ENCODE results near the gene WDFY4. TPM values are rescaled to one million over a fixed set of nuclear protein-coding genes. Genes with fewer than 3 reads are reported as not detected.

WDFY4 gene
- total and polyA plus RNA-seq, 4 experiments from 2014 or later: 0.29 to 1.00 (median 0.81) TPM; not detected in 1

DNA sequence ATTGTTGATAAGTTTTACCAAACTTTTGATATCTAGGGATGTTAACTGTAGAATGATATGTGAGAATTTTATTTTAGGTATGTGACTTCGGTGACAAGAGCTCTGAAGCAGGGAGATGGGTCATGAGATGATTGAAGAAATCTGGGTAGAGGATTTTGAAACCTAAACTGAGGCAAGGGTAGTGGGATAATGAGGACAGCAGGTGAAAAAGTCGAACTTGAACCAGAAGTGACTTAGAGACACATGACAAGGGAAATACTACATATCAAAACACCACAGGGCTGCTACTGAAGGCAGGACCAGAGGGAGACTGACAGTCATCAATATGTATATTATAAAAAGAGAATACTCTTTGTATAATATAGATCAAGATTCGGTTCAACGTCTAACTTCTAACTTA lies 113.2 kb downstream of the WDFY4 start:
- H3K4me1 Mint-ChIP-seq: peaks cover 9 to 25% (median 14%) of the 10 kb centered on the region in 4 donors
- Histone ChIP-seq H3K4me1 (ENCODE audit: insufficient read depth, low read length) (peaks cover 11% of the 10 kb centered on the region), H3K4me3 (ENCODE audit: low read length in 2 of 2) (no peak overlapping the region), H3K36me3 (ENCODE audit: insufficient read depth, low read length) (no peaks in the 10 kb centered on the region), H3K9me3 (ENCODE audit: control insufficient read depth in 1 of 2, low read length in 2 of 2) (no peaks in the 10 kb centered on the region), H3K27ac (ENCODE audit: low read depth, low read length) (no peak overlapping the region), H3K27me3 (ENCODE audit: insufficient read depth, low read length) (no peaks in the 10 kb centered on the region)
- DNase-seq: no peak
- no peaks in the 10 kb centered on the region for H3K36me3 Mint-ChIP-seq
- ChIA-PET POLR2A (ENCODE audit: partially characterized antibody) (no interaction called here), CTCF (ENCODE audit: partially characterized antibody) (no interaction called here)
- peaks cover 0 to 7% (median 4%) of the 10 kb centered on the region in 8 donors for H3K9me3 Mint-ChIP-seq
- peak overlapping the region in 1 of 7 donors; percentile 1 for H3K27ac Mint-ChIP-seq
- intact Hi-C loops (cut with micrococcal nuclease): no loop called here
- H3K4me3 Mint-ChIP-seq: no peak overlapping the region
- H3K27me3 Mint-ChIP-seq: no peaks in the 10 kb centered on the region

DNA sequence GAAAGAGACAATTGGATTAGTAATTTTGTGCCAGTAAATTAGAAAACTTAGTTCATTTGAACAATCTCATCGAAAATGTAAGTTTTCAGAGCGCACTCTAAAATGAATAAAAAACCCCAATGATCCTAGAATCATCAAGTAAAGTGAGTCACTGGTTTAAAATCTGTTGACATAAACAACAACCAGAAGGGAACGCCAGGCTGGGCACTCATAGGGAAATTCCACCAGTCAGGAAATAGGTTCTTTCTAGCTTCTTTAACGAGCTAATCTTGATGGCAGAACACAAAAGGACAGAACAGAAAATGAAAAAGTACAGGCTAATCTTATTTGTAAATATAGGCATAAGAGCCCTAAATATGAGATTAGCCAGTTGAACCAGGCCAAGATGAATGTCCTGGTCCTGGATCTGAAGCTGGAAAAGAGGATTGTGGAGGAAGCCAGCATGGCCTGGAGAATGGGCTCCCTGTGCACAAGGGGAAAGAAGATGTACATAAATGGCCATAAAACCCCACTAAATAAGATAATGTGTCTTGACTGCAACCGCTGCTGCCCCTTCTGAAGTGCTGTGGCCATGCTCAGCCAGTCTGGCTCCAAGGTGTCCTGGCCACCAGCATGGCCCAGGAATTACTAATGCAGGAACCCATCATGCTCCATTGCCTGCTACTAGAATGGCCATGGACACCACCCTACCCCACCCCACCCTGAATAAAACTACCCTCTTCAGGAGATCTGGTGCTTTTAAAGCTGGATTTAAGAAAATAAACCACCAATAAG lies 114.0 kb downstream of the WDFY4 start:
- Mint-ChIP-seq H3K9me3 (peaks cover 0 to 7% (median 5%) of the 10 kb centered on the region in 8 donors), H3K27ac (peak overlapping the region in 2 of 7 donors; percentile 56 to 77), H3K36me3 (no peaks in the 10 kb centered on the region), H3K4me1 (peaks cover 9 to 25% (median 14%) of the 10 kb centered on the region in 4 donors), H3K27me3 (no peaks in the 10 kb centered on the region), H3K4me3 (no peak overlapping the region)
- H3K36me3 ChIP-seq (ENCODE audit: insufficient read depth, low read length): no peaks in the 10 kb centered on the region
- ChIA-PET CTCF (ENCODE audit: partially characterized antibody) (no interaction called here), POLR2A (ENCODE audit: partially characterized antibody) (no interaction called here)
- intact Hi-C loops (cut with micrococcal nuclease): no loop called here
- H3K27ac ChIP-seq (ENCODE audit: low read depth, low read length): no peak overlapping the region
- H3K4me3 ChIP-seq (ENCODE audit: low read length in 2 of 2): no peak overlapping the region
- H3K4me1 ChIP-seq (ENCODE audit: insufficient read depth, low read length): peaks cover 11% of the 10 kb centered on the region
- no peaks in the 10 kb centered on the region for H3K9me3 ChIP-seq (ENCODE audit: control insufficient read depth in 1 of 2, low read length in 2 of 2)
- no peak for DNase-seq
- no peaks in the 10 kb centered on the region for H3K27me3 ChIP-seq (ENCODE audit: insufficient read depth, low read length)

DNA sequence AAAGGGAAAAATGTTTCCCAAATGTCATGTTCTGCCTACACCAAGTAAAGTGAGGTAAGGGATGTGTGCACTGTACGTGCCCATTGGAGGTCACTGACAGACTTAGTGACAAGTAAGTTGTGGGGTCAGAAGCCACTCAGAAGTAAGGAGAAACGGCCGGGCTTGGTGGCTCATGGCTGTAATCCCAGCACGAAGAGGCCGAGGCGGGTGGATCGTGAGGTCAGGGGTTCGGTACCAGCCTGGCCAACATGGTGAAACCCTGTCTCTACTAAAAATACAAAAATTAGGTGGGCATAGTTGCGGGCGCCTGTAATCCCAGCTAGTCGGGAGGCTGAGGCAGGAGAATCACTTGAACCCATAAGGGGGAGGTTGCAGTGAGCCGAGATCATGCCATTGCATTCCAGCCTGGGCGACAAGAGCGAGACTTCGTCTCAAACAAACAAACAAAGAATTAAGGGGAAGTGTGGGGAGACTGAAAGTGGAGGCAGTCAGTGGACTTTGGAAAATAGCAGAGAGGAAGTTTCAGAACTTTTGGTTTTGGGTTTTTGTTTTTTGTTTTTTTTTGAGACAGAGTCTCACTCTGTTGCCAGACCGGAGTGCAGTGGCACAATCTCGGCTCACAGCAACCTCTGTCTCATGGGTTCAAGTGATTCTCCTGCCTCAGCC lies 114.8 kb downstream of the WDFY4 start:
- Histone ChIP-seq H3K36me3 (ENCODE audit: insufficient read depth, low read length) (no peaks in the 10 kb centered on the region), H3K27me3 (ENCODE audit: insufficient read depth, low read length) (no peaks in the 10 kb centered on the region), H3K4me3 (ENCODE audit: low read length in 2 of 2) (no peak overlapping the region), H3K4me1 (ENCODE audit: insufficient read depth, low read length) (peaks cover 11% of the 10 kb centered on the region), H3K27ac (ENCODE audit: low read depth, low read length) (no peak overlapping the region), H3K9me3 (ENCODE audit: control insufficient read depth in 1 of 2, low read length in 2 of 2) (no peaks in the 10 kb centered on the region)
- no peak for DNase-seq
- Mint-ChIP-seq H3K27ac (peak overlapping the region in 3 of 7 donors; percentile 5 to 77 (median 61)), H3K9me3 (peaks cover 0 to 7% (median 5%) of the 10 kb centered on the region in 8 donors), H3K36me3 (no peaks in the 10 kb centered on the region), H3K27me3 (no peaks in the 10 kb centered on the region), H3K4me1 (peaks cover 9 to 25% (median 14%) of the 10 kb centered on the region in 4 donors), H3K4me3 (peak overlapping the region in 2 of 8 donors; percentile 26 to 78)
- POLR2A ChIA-PET (ENCODE audit: partially characterized antibody): no interaction called here
- CTCF ChIA-PET (ENCODE audit: partially characterized antibody): no interaction called here
- intact Hi-C loops (cut with micrococcal nuclease): no loop called here

DNA sequence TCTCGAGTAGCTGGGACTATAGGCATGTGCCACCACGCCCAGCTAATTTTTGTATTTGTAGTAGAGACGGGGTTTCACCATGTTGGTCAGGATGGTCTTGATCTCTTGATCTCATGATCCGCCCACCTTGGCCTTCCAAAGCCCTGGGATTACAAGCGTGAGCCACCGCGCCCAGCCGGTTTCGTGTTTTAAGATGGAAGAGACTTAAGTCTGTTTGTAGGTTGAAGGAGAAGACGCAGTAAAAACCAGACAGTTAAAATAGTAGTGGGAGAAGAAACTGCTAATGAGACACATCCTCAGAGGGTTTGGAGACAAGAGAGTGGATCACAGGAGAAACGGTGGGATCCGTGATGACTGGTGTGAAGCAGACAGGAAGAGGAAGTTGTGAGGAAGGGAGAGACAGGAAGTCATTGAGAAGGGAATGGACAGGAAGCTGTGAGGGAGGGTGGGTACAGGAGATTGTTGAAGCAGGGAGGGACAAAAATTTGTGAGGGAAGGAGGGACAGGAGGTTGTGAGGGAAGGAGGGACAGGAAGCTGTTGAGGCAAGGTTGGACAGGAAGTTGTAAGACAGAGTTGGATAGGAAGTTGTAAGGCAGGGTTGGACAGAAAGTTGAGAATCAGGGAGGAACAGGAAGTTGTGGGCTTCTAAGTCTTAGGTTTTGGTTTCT lies 115.5 kb downstream of the WDFY4 start:
- Mint-ChIP-seq H3K4me1 (peaks cover 9 to 25% (median 14%) of the 10 kb centered on the region in 4 donors), H3K27ac (peak overlapping the region in 6 of 7 donors; percentile 28 to 95 (median 86)), H3K9me3 (peaks cover 0 to 7% (median 5%) of the 10 kb centered on the region in 8 donors), H3K36me3 (no peaks in the 10 kb centered on the region), H3K4me3 (peak overlapping the region; percentile 22 to 83 (median 78)), H3K27me3 (no peaks in the 10 kb centered on the region)
- Histone ChIP-seq H3K4me1 (ENCODE audit: insufficient read depth, low read length) (peaks cover 11% of the 10 kb centered on the region), H3K27me3 (ENCODE audit: insufficient read depth, low read length) (no peaks in the 10 kb centered on the region), H3K9me3 (ENCODE audit: control insufficient read depth in 1 of 2, low read length in 2 of 2) (no peaks in the 10 kb centered on the region), H3K4me3 (ENCODE audit: low read length in 2 of 2) (no peak overlapping the region), H3K27ac (ENCODE audit: low read depth, low read length) (no peak overlapping the region), H3K36me3 (ENCODE audit: insufficient read depth, low read length) (no peaks in the 10 kb centered on the region)
- CTCF ChIA-PET (ENCODE audit: partially characterized antibody): no interaction called here
- intact Hi-C loops (cut with micrococcal nuclease): no loop called here
- DNase-seq: no peak
- POLR2A ChIA-PET (ENCODE audit: partially characterized antibody): no interaction called here

DNA sequence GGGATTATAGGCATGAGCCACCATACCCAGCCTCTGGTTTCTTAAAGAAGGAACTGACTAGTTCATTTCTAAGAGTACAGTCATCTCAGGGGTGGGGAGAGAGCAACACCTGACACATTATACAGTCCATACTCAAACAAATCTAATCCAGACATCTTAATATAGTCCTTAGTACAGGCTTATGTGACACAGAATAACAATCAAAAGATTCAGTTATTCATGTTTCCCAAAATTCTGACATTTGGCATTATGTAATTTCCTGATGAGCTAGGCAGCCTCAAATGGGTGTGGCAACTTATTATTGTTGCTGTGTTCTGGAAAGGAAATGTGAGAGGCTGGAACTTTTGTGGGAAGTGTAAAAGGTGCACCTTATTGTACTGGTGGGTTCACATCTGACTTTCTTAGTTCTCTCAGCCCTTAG lies 116.3 kb downstream of the WDFY4 start:
- no peaks in the 10 kb centered on the region for H3K9me3 ChIP-seq (ENCODE audit: control insufficient read depth in 1 of 2, low read length in 2 of 2)
- Mint-ChIP-seq H3K4me1 (peaks cover 9 to 25% (median 14%) of the 10 kb centered on the region in 4 donors), H3K9me3 (peaks cover 0 to 7% (median 5%) of the 10 kb centered on the region in 8 donors), H3K27ac (peak overlapping the region in 1 of 7 donors; percentile 85), H3K36me3 (no peaks in the 10 kb centered on the region), H3K27me3 (peaks cover 0 to 6% of the 10 kb centered on the region in 2 donors), H3K4me3 (peak overlapping the region in 4 of 8 donors; percentile 14 to 79 (median 24))
- ChIA-PET CTCF (ENCODE audit: partially characterized antibody) (no interaction called here), POLR2A (ENCODE audit: partially characterized antibody) (no interaction called here)
- peaks cover 11% of the 10 kb centered on the region for H3K4me1 ChIP-seq (ENCODE audit: insufficient read depth, low read length)
- DNase-seq: no peak
- no peak overlapping the region for H3K27ac ChIP-seq (ENCODE audit: low read depth, low read length)
- no peaks in the 10 kb centered on the region for H3K36me3 ChIP-seq (ENCODE audit: insufficient read depth, low read length)
- no peak overlapping the region for H3K4me3 ChIP-seq (ENCODE audit: low read length in 2 of 2)
- no peaks in the 10 kb centered on the region for H3K27me3 ChIP-seq (ENCODE audit: insufficient read depth, low read length)
- intact Hi-C loops (cut with micrococcal nuclease): no loop called here

DNA sequence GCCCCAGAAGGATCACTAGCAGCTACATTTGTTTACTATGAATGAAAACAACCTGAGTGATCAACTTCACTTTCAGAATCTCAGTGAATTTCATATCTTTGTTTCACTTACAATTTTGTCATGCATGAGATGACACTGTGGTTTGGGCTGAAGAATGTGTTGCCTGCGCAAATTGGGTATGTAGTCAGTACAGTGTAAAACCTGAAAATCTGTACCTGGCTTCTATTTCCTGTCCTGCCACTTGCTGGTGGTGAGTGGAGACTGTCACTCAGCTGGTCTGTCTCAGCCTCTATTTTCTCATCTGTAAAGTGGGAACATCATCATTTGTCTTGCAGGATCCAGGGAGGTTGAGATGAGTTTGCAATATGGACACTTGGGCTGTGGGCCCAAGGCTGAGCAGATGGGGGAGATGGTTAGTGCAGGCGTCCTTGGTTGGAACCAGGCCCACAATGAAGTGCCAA lies 118.0 kb downstream of the WDFY4 start:
- ChIA-PET CTCF (ENCODE audit: partially characterized antibody) (no interaction called here), POLR2A (ENCODE audit: partially characterized antibody) (no interaction called here)
- Histone ChIP-seq H3K27me3 (ENCODE audit: insufficient read depth, low read length) (no peaks in the 10 kb centered on the region), H3K27ac (ENCODE audit: low read depth, low read length) (no peak overlapping the region), H3K4me3 (ENCODE audit: low read length in 2 of 2) (no peak overlapping the region), H3K9me3 (ENCODE audit: control insufficient read depth in 1 of 2, low read length in 2 of 2) (no peaks in the 10 kb centered on the region), H3K4me1 (ENCODE audit: insufficient read depth, low read length) (peaks cover 11% of the 10 kb centered on the region), H3K36me3 (ENCODE audit: insufficient read depth, low read length) (no peaks in the 10 kb centered on the region)
- no peak for DNase-seq
- Mint-ChIP-seq H3K36me3 (no peaks in the 10 kb centered on the region), H3K4me3 (no peak overlapping the region), H3K27ac (no peak overlapping the region), H3K4me1 (peaks cover 9 to 25% (median 14%) of the 10 kb centered on the region in 4 donors), H3K27me3 (peaks cover 0 to 9% of the 10 kb centered on the region in 2 donors), H3K9me3 (peaks cover 0 to 9% (median 5%) of the 10 kb centered on the region in 8 donors)
- intact Hi-C loops (cut with micrococcal nuclease): no loop called here

Data from CD4-positive, alpha-beta memory T cell (primary cell).